Fibroblast of peridontal ligament (primary cell): ENCODE data around the gene ACSL4.
"Not testable (repeated sequence)": the region's sequence is repeated elsewhere in the genome, so short reads cannot be mapped to it uniquely, and the experiment has no call there.

Experiments
- DNase-seq: peaks from one replicate; pipeline ENCODE4 v3.0.0-alpha.2; 2010; ENCODE audit errors: extremely low read depth

ACSL4 gene

DNA sequence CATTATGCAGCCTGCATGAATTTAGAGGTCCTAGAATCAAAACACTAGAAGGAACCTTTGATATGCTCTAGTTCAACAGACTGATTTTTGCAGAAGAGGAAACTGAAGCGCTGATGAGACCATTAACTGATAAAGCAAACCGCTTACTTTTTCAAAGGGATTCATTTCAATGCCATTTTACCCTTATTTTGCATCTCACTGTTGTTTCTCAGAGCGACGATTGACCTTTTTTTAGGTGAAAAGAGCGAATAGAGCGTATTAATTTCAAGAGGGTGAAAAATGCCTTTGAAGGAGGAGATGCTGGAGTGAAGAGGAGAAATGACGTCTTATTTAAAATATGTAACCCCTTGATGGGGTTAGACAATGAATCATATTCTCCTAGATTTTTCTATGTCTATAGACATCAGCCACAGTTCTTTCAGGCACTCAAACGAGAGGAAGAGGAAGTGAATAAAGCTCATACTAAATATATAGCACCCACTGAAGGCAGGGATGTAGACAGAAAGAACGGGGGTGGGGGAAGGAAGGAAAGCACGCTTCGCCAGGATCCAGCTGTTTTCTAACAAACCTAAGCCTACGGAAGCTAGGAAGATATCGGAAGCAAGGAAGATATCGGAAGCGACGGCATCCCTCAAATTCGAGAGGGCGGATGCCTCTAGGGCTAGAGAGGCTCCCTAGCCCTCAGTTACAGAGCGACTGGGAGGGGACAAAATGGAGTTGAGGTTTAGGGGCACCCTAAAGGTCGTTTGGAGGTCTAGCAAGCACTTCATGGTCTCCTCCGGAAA, 848 bp downstream of the ACSL4 start:
- peak; percentile 44 for DNase-seq

DNA sequence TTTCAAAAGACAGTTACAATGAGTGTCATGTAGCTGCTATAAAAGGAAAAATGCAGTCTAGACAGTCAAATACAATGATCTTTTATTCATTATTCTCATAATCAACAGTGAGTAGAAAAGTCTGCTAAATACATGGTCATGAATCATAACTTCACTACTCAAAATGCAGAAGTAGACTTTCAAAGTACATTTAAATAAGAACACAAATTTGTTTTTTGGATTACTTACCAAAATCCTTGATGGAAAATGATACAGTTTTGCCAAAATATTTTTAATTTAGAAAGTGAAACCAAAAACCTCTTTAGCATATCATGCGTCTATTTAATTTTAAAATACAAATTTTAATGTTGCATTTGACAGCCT, 4.9 kb downstream of the ACSL4 start:
- no peak for DNase-seq

- not testable (repeated sequence) for DNase-seq
Measured at GRCh38 chrX:109724971-109725370, 8.1 kb downstream of the ACSL4 start.

- peak; percentile 38 for DNase-seq
Measured at GRCh38 chrX:109720947-109721346, 12.1 kb downstream of the ACSL4 start.

DNA sequence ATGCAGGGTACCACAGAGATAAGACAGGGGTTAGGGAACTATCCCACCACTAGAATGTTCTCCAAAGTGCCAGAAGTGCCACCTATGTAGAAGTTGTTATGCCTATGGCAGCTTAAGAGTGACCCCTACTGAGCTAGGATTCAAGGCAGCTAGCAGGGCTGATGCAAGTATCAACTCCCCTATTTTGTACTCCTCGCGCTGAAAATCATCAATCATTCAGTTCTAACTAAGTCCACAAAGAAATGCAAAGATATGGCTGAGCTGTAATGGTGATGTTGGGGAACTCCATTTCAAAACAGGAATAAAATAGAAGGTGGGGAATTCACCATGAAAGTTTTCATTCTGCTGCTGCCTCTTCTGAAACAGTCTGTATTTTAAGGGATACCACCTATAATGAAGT, 13.8 kb downstream of the ACSL4 start:
- no peak for DNase-seq

GRCh38 chrX:109716431-109717028, 16.5 kb downstream of the ACSL4 start:
- peak; percentile 52 for DNase-seq

DNA sequence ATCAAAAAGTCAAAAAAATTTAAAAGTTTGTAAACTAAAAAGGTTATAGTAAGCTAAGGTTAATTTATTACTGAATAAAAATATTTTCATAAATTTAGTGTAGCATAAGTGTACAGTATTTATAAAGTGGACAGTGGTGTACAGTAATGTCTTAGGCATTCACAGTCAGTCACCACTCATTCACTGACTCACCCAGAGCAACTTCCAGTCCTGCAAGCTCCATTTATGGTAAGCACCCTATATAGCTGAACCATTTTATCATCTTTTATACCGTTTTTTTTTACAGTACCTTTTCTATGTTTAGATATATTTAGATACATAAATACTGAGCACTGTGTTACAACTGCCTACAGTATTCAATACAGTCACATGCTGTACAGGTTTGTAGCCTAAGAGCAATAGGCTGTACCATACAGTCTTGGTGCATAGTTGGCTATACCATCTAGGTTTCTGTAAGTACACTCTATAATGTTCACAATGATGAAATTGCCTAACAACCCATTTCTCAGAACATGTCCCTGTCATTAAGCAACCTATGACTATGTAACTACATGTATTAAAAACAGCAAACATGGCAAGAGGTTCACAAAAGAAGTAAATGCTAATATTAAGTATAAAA, 18.6 kb downstream of the ACSL4 start:
- DNase-seq, result peak; percentile 78

- DNase-seq, result no peak
Measured at GRCh38 chrX:109710181-109710580, 22.9 kb downstream of the ACSL4 start.

- peak; percentile 58 for DNase-seq
Measured at GRCh38 chrX:109709129-109709631, 23.9 kb downstream of the ACSL4 start.

- no peak for DNase-seq
Measured at GRCh38 chrX:109707720-109708119, 25.3 kb downstream of the ACSL4 start.

- no peak for DNase-seq
Measured at GRCh38 chrX:109707319-109707718, 25.7 kb downstream of the ACSL4 start.

DNA sequence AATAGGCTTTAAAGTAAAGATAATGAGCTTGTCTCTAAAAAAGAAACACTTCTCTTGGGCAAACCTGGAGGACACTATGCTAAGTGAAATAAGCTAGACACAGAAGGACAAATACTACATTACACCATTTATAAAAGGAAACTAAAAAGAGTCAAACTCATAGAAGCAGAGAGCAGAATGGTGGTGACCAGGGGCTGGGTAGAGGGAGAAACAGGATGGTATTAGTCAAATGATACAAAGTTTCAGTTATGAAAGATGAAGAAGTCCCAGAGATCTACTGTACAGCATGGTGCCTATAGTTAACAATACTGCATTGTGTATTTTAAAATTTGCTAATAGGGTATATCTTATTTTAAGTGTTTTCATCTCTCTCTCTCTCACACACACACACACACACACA, 28.5 kb downstream of the ACSL4 start:
- no peak for DNase-seq

GRCh38 chrX:109697855-109698254, 35.2 kb downstream of the ACSL4 start:
- no peak for DNase-seq

DNA sequence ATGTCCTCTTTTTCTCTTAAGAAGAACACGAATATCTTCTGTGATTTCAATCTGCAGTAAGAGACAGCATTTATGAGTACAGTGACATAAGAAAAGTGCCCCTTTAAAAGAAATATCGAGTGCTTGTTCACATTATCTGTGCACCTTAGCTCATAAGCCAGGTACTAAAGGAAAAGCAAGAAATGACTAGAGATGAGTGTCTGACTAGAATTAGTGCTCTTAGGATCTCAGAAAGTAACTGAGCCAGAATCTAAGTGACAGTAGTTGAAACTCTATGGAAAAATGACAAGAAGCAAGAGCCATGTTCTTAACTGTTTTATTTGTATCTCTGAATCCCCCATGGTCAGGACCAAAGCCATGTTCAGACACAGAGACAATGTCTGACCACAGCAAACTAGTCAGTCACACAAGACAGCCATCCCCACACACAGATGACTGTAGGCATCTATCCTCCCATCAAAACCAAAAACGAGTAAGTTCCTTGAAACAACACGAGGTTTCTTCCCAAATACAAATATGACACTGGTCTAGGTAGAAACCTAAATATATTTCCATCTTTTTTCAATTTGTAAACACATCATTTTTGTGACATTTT, 36.8 kb downstream of the ACSL4 start:
- DNase-seq, result no peak

DNA sequence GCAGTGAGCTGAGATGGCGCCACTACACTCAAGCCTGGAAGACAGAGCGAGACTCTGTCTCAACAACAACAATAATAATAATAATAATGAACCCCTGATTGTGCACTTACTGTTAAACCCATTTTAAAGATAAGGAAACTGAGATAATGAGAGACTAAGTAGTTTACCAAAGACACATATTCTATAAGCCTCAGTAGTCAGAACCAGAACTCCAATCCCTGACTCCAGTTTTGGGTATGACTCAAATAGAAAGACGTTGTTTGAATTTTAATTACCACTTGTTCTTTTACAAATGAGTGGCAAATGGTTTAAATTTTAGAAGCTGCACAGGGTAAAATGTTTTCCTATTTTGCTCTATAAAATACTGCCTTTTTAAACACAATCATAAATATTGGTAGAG, 37.4 kb downstream of the ACSL4 start:
- DNase-seq, result no peak

DNA sequence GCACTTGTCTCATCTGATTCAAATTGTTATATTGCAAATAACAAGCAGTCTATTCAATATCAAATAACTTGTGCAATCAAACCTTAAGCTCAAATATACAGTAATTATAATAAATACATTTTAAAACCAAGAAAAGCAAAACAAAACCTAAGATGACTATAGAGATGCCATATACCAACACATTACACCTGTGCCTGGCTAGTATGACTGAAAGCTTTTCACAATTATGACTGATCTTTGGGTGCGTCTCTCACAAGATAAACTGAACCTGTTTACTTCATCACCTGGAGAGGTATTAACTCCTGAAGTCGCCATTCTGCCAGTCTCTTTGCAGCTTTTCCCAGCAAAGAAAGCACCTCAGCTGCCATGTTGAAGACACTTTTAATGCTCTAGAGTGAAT, 41.3 kb downstream of the ACSL4 start:
- DNase-seq, result no peak

DNA sequence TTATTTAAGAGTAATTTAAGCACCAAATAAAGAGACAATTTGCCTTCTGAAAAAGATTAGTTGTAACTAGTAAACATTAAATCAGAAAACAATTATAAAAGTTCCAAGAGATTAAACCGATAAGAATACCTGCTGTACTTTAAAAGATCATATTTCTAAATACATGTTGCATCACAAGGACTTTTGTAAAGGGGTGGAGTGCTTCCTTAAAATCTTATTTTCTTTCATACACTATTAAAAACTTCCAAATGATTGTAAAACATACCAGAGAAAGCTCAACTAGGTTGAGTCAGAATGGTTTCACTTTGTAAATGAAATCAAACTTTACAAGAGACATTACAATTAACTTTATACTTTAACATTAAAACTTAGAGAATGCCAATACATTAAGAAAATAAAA, 41.8 kb downstream of the ACSL4 start:
- no peak for DNase-seq

DNA sequence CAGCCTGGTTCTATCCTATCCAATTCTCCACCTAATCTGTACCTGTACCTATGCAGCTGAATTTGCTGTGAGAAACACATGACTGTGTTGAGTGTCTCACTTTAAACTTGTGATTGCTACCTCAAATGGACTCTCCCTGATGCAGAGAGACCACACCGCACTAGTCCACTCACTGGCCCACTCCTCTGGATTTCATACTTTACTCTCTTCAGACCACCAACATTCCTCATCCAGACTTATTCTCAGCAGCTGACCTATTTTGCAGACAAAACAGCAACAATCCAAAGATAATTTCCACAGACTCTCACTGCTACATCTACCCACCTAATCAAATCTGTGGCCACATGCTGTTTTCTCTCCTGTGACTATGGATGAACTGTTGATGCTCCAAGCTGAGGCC, 45.2 kb downstream of the ACSL4 start:
- DNase-seq, result no peak

- DNase-seq, result no peak
Measured at GRCh38 chrX:109685656-109686078, 47.4 kb downstream of the ACSL4 start.

GRCh38 chrX:109684136-109684535, 48.9 kb downstream of the ACSL4 start:
- DNase-seq, result no peak

DNA sequence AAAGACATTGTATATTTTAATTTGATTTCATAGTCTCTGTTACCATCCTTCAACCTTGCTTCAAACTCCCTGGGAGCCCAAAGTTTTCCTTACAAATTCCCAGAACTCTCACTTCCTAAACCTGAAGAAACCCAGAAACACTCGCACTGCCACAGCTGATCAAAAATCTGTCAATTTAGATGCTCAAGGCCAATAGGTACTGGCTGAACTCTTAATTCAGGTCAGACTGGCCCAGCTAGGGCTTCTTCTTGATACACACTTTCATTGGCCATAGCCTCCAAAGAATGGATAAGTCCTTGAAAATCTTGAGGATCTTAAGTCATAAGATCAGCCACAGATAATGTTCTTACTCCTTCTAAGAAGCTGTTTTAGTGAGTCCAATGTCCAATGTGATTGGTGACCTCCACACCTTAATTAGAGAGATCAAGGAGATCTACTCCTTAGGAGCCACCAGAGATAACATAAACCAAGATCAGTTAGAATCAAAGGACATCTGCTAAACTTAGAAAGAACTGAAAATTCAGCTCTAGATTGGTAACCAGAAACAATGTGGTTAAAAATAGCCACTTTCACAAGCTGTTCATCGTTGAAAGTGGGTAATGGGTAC, 51.5 kb downstream of the ACSL4 start:
- DNase-seq, result no peak

DNA sequence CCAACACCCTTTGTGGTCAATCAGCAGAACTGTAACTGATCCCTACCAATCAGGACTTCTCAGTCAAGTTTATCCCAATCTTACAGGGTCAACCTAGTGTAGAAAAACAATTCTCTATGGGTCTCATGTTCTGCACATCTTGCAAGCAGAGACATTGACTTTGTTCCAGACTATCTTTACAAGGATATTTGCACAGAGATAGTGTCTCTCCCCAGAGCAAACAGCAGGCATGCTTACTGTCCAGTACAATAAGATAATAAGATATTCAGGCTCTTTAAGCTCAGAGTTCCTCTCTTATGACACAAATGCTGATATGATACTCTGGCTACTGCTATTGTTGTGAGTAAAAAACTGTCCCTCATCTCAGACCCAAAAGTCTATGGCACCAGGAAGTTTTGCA, 53.2 kb downstream of the ACSL4 start:
- no peak for DNase-seq
